Stomach smooth muscle (tissue), 2 donors: Measurements from ENCODE around the gene RNASE13.
"Not testable (repeated sequence)": the region's sequence is repeated elsewhere in the genome, so short reads cannot be mapped to it uniquely, and the experiment has no call there.

Source experiments
- H3K27ac ChIP-seq: one replicate; pipeline ENCODE4 v1.7.0; 2013; ENCODE audit warnings: mild to moderate bottlenecking, low read length, inconsistent platforms
- H3K27me3 ChIP-seq, 2 donors: one replicate each; pipeline ENCODE4 v1.7.0; 2013; ENCODE audit warnings: low read length in 2 of 2; ENCODE audit not compliant: insufficient read depth in 2 of 2, control insufficient read depth in 1 of 2
- H3K36me3 ChIP-seq, 2 donors: one replicate each; pipeline ENCODE4 v1.7.0; 2013; ENCODE audit warnings: low read length in 2 of 2; ENCODE audit not compliant: control insufficient read depth in 2 of 2, insufficient read depth in 2 of 2
- H3K4me1 ChIP-seq: one replicate; pipeline ENCODE4 v1.7.0; 2013; ENCODE audit warnings: low read length; ENCODE audit not compliant: control insufficient read depth, insufficient read depth
- H3K4me3 ChIP-seq, 2 donors: one replicate each; pipeline ENCODE4 v1.7.0; 2013; ENCODE audit warnings: low read length in 2 of 2
- H3K9ac ChIP-seq, 2 donors: one replicate each; pipeline ENCODE4 v1.7.0; 2013; ENCODE audit warnings: low read length in 2 of 2, mild to moderate bottlenecking in 1 of 2
- H3K9me3 ChIP-seq, 2 donors: one replicate each; pipeline ENCODE4 v1.7.0; 2013; ENCODE audit warnings: low read length in 2 of 2; ENCODE audit not compliant: control insufficient read depth in 2 of 2
- donor health status: healthy.
- donor health status: Pancreatic carcinoma.

Gene RNASE13

DNA sequence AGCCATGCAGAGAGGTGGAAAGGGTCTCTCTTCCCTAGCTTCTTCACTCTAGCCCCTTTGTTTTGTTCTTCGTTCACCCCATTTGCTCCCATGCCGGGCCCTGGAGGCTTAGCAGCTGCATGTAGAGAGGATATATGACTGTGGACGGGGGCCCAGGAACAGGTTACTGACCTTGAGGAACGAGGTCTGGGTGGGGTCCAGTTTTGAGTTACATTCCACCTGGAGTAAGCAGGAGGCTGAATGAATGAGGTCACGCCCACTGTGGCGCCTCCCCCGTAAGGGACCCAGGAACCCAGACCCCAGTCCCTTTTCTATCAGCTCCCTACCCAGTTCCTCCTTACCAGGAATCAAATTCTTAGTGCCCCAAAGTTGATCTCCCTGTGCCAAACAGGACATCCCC lies 16.3 kb downstream of the RNASE13 start:
- peaks cover 10% of the 10 kb centered on the region for H3K4me1 ChIP-seq
- no peak overlapping the region for H3K27ac ChIP-seq
- H3K9ac ChIP-seq = no peak overlapping the region
- peaks cover 36 to 50% of the 10 kb centered on the region in 2 donors for H3K36me3 ChIP-seq
- H3K4me3 ChIP-seq = no peak overlapping the region
- H3K27me3 ChIP-seq = no peaks in the 10 kb centered on the region
- H3K9me3 ChIP-seq = no peaks in the 10 kb centered on the region

DNA sequence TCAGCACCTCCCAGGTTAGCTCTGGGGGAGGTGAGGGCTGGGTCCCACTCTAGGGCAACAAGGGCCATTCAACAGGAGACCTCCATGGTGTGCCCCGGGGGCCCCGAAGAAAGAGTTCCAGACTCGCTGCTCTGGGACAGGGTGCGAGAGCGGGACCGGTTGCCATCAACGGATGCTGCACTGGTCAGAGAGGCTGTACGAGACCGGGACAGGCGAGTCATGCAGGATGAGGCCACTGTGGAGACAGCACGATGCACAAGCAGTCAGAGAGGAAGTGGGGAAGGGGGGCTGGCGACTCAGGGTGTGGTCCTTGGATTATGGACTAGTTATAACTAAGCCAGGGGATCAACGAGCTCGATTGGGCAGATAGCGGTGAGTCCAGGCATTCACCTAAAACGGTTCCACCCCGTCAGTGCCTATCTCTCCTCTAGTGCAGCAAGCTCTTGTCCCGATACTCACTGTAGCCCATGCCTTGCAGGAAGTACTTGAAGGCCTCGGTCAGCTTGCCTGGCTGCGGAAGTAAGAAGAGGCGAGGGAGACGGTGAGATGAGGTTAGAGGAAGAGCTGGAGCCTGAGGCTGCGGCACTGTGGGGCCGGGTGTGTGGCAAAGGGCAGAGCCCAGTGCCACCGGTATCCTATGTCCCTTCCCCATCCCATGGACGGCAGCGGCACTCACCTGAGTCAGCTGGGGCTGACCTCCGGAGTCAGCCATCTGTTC lies 16.9 kb downstream of the RNASE13 start:
- Histone ChIP-seq H3K4me3 (no peak overlapping the region), H3K9me3 (no peaks in the 10 kb centered on the region), H3K36me3 (peaks cover 36 to 50% of the 10 kb centered on the region in 2 donors), H3K27ac (no peak overlapping the region), H3K27me3 (no peaks in the 10 kb centered on the region), H3K9ac (no peak overlapping the region), H3K4me1 (peaks cover 4% of the 10 kb centered on the region)

DNA sequence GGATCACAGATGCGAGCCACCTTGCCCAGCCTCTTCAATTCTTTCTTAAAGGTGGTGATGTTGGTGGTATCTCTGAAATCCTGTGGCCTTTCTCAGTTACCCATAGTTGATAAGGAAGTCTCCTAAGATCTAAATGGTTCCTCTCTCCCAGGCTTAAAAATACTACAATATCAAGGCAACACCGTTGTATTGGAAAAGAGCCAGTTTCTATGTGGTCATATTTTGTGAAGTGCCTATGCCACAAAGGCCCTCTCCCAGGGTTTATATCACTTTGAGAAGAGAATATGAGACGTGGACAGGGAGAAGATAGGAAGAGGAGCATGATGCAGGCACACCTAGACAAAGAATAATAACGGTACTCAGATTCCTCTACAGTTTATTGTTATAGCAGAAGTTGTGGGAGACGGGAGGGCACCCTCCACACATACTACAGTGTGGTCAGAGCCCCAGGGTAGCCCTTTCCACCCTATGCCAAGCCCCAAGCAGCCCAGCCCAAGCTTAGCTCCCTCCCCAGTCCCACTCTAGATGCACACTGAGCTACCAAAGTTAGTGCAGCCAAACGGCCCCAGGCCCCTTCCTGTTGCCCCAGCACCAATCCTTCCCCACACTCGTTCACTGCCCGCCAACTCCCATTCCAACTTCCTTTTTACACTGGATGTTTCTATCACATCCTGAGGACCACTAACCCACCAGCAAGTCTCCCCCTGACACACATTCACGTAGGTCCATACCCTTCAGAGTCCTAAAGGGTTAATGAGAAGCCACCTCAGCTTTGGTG lies 18.0 kb downstream of the RNASE13 start:
- H3K4me3 ChIP-seq = no peak overlapping the region
- no peaks in the 10 kb centered on the region for H3K9me3 ChIP-seq
- no peaks in the 10 kb centered on the region for H3K4me1 ChIP-seq
- no peak overlapping the region for H3K27ac ChIP-seq
- peaks cover 32 to 45% of the 10 kb centered on the region in 2 donors for H3K36me3 ChIP-seq
- H3K9ac ChIP-seq = no peak overlapping the region
- no peaks in the 10 kb centered on the region for H3K27me3 ChIP-seq

DNA sequence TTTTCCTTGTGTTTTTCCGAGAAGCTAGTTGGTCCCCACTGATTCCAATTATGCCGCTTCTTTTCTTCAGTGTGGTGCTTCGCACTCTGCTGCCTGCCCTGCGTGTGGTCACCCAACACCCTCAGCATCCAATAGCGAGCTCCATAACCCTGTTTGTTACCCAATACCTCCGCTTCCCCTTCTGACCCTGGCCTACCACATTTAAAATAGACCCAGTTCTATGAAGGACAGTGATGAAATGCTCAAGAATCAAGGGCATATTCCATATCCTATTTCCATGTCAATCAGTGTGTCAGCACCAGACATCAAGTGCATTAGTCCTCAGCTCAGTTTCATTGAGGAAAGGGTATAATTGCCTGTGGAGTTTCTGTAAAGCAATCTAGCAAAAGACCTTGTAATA lies 19.3 kb downstream of the RNASE13 start:
- no peak overlapping the region for H3K9ac ChIP-seq

DNA sequence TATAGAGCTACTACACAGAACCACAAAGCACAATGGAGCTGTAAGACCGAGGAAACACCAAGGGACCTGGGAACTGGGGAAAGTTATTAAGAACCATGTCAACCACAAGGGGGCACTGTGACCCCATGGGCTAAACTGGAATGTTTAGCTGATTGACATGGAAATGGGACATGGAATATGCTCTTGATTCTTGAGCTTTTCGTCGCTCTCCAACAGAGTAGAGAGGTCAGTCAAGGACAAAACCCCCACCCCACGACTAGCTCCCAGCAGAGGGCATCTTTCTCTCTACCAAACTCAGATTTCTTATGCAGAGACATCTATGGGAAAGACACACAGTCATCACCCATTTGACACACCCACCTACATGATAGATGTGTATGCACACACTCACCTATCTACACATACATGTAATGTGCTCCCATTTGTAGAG lies 19.8 kb downstream of the RNASE13 start:
- Histone ChIP-seq H3K9me3 (no peaks in the 10 kb centered on the region), H3K36me3 (peaks cover 20 to 30% of the 10 kb centered on the region in 2 donors), H3K9ac (no peak overlapping the region), H3K4me1 (no peaks in the 10 kb centered on the region), H3K27me3 (no peaks in the 10 kb centered on the region), H3K4me3 (no peak overlapping the region), H3K27ac (no peak overlapping the region)

More for the DNA sequence above, 19.3 kb downstream of the RNASE13 start:
- Histone ChIP-seq H3K27ac (no peak overlapping the region), H3K4me3 (no peak overlapping the region), H3K9me3 (no peaks in the 10 kb centered on the region), H3K4me1 (no peaks in the 10 kb centered on the region), H3K27me3 (no peaks in the 10 kb centered on the region), H3K36me3 (peaks cover 21 to 32% of the 10 kb centered on the region in 2 donors)

DNA sequence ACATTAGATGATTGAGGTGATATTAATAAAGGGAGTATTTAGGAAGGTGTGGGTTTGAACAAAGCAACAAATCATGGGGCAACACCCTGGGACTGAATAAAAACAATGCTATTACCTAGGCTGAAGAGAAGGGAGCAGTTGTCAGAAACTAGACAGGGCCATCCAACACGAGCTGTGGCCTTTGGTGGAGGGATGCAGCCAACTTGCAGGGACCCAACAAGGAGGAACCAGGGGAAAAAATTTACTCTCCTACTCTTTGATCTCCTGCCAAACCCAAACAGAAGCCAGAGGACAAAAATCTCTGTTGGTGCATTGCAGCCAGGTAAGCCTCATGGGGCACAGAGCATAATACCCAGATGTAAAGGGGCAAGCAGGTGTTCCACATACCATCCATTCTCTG lies 23.5 kb downstream of the RNASE13 start:
- H3K4me1 ChIP-seq = no peaks in the 10 kb centered on the region
- H3K9me3 ChIP-seq = no peaks in the 10 kb centered on the region
- no peak overlapping the region for H3K9ac ChIP-seq
- H3K27me3 ChIP-seq = no peaks in the 10 kb centered on the region
- no peak overlapping the region for H3K27ac ChIP-seq
- no peak overlapping the region for H3K4me3 ChIP-seq
- H3K36me3 ChIP-seq = no peaks in the 10 kb centered on the region

DNA sequence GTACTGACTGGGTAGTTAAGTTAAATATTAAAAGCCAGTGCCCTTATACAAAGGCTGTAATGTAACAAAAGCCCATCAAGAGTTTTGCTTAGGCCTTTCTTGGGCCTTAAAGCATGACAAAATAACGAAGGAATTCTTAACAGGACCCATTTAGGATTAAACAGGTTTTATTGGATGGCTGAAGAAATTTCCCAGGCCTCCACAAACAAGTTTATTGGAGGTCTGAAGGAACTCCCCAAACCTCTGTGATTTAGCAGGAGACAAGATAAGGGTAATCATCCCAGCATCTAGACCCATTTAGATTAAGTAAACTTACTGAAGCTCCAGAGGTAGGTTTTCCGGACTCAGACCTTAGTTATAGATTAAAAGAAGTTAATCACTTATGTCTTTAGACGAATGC lies 24.9 kb downstream of the RNASE13 start:
- H3K36me3 ChIP-seq, H3K9me3 ChIP-seq, H3K4me3 ChIP-seq, H3K9ac ChIP-seq, H3K4me1 ChIP-seq, H3K27ac ChIP-seq, H3K27me3 ChIP-seq: not testable (repeated sequence)

DNA sequence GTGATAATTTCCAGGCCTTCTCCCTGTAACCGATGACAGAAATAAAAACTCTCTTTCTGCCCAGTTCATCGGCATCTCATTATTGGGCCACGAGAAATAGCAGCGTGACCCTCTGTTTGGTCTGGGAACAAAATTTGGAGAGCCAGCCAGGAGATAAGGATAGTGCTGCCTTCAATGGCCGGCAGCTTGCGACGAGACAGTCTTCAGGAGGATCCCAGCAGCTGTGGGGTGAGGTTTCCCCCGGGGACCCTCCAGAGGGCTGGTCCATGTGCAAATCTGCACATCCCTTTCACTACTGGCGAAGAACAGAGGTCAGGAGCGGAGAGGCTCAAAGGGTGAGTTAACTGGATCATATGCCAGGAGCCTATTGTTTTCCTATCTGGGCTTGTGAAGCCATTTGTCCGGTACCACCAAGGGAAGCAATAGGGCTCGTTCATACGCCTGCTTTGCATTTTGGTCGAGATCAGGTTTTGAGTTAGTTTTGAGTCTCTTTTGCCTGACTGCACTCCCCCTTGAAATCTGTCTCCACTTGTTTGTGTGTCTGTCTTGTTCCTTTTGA lies 30.7 kb downstream of the RNASE13 start:
- H3K27ac ChIP-seq = no peak overlapping the region
- H3K4me3 ChIP-seq = no peak overlapping the region

DNA sequence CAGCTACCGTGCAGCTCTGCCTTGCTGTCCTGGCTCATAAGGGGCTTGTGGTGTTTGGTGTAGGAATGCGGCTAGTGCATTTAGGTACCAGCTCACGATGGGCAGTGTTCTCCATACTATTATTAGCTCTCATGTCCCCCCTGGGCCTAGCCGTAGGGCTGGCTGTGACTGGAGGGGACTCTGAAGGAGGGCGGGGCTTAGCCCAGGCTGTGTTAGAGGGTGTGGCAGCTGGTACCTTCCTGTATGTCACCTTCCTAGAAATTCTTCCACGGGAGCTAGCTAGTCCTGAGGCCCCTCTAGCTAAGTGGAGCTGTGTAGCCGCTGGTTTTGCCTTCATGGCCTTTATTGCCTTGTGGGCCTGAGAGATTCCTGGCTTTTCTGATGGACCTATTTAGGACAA lies 33.4 kb downstream of the RNASE13 start:
- Histone ChIP-seq H3K9me3 (no peaks in the 10 kb centered on the region), H3K4me3 (no peak overlapping the region), H3K27me3 (no peaks in the 10 kb centered on the region), H3K36me3 (peaks cover 6 to 8% of the 10 kb centered on the region in 2 donors), H3K27ac (no peak overlapping the region), H3K4me1 (no peaks in the 10 kb centered on the region), H3K9ac (no peak overlapping the region)

More for the DNA sequence above, 30.7 kb downstream of the RNASE13 start:
- no peaks in the 10 kb centered on the region for H3K36me3 ChIP-seq
- no peaks in the 10 kb centered on the region for H3K27me3 ChIP-seq
- H3K4me1 ChIP-seq = no peaks in the 10 kb centered on the region
- H3K9me3 ChIP-seq = no peaks in the 10 kb centered on the region
- H3K9ac ChIP-seq = no peak overlapping the region

DNA sequence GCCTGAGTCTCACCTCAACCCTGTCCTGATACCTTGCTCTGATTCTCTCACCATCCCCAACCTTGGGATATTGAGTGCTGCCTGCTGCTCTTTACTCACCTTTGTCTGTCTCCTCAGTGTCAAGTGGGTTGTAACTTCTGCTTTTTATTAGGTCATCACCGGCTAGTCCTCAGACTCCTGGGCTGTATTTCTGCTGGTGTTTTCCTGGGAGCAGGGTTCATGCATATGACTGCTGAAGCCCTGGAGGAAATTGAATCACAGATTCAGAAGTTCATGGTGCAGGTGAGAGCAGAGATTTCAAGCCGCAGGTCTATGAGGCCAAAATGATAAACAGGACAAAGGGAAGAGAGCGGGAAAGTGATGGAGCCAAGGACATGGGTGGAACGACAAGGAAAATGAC lies 35.0 kb downstream of the RNASE13 start:
- Histone ChIP-seq H3K4me3 (no peak overlapping the region), H3K9ac (no peak overlapping the region), H3K27me3 (no peaks in the 10 kb centered on the region), H3K27ac (no peak overlapping the region), H3K4me1 (no peaks in the 10 kb centered on the region), H3K9me3 (no peaks in the 10 kb centered on the region), H3K36me3 (peaks cover 22 to 25% of the 10 kb centered on the region in 2 donors)
